ENCODE measurements around the gene C11orf24.
A peak's percentile ranks its signal among the peaks of the same experiment; 100 is the strongest.
"Not testable (repeated sequence)": the region's sequence is repeated elsewhere in the genome, so short reads cannot be mapped to it uniquely, and the experiment has no call there.

The C11orf24 gene

DNA sequence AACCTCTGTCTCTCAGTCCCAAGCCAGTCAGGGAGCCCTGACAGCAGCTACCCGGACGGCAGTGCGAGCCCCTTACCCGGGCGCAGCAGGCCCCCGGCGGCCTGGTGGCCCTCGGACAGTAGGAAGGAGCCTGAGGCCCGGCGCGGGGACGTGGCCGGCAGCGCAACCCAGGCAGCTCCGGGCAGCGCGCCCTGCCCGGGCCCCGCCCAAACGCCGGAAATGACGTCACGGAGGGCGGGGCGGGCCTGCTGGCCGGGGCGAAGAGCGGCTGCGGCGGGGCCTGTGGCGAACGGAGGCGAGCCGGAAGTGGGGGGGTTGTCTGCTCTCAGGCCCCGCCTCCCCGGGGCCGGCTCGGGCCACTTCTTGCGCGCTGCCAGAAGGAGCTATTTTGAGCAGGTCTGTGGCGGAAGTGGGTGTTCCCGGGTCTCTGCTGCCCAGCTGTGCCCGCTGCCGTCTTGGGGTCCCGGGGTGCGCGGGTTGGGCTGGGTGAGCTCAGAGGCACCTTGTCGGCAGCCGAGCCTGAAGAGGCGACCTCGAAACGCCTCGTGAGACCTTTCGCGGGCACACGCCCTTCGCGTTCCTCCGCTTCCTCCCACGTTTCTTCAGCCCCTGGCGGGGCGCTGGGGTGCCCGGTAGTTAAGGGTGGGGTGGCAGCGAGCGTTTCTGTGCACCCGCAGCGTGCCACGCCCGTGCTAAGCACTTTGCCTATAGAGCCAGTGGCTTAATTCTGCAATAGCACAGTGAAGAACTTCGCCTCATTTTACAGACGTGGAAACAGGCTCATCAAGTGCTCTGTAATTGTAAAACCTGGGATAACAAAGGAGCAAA lies at the start of gene C11orf24:
C11orf24 (minus strand) TSS at position 193 of the 828 bp plus-strand sequence. CDS start 8,206 bp downstream, outside the sequence.
- peak; percentile 90 to 95 for DNase-seq

DNA sequence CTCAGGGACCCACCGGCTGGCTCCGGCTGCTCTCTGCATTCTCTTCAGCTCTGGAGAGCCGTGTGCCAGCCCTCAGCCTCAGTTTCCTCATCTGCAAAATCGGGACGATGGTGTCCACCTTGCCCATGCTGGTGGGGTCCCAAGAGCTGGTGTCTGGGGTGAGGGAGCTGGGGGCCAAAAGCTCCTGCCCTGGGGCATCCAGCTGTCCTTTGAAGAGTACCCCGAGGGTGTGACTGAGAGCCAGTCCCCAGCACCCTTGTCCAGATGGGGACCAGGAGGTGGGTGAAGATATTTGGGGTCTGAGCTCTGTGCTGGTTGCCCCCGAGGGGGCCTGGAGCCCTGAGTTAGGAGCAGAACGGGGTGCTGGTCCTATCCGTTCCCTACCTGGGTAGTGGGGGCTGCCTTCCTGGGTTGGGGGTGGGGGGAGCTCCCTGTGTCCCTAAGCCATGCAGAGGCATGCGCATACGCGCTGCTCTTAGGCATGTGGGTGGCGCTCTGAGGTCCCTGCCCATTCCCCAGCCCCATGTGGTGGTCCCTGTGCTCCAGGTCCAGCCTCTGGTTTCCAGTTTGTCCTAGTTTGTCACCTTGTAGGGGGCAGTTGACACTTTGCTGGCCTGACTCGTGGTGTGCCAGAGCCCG lies 45.5 kb upstream of the C11orf24 start:
- no peak for DNase-seq

DNA sequence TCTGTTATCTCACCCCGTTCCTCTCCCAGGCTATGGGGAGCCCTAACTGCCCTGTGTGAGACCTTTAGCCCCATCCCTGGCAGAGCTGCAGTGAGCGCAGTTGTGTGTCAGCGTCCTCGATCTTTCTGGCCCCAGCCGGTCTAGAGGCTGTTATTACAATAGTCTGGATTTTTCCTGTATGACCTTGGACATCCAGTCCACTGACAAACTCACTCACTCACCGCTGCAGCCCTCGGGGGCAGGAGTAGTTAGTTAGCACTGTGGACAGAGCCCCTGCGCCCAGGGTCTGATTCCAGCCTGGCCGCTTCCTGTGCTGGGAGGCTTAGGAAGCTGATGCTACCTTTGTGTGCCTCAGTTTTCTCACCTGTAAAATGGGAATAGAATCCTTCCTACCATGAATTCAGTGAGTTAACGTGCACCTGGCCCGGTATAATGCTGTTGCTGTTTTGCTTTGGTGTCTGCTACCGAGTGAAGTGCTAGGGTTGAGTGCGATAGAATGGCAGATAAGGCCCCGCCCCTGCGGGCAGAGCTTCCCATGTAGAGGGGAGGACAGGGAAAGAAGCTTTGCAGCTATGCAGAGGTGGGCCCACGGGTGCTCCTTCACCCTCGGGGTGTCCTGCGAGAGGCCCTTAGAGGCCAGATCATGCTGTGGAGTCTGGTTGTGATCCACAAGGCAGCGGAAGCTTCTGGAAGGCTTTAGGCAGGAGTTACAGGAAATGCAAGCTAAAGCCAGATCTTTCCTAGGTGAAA lies 43.6 kb upstream of the C11orf24 start:
- no peak for DNase-seq

DNA sequence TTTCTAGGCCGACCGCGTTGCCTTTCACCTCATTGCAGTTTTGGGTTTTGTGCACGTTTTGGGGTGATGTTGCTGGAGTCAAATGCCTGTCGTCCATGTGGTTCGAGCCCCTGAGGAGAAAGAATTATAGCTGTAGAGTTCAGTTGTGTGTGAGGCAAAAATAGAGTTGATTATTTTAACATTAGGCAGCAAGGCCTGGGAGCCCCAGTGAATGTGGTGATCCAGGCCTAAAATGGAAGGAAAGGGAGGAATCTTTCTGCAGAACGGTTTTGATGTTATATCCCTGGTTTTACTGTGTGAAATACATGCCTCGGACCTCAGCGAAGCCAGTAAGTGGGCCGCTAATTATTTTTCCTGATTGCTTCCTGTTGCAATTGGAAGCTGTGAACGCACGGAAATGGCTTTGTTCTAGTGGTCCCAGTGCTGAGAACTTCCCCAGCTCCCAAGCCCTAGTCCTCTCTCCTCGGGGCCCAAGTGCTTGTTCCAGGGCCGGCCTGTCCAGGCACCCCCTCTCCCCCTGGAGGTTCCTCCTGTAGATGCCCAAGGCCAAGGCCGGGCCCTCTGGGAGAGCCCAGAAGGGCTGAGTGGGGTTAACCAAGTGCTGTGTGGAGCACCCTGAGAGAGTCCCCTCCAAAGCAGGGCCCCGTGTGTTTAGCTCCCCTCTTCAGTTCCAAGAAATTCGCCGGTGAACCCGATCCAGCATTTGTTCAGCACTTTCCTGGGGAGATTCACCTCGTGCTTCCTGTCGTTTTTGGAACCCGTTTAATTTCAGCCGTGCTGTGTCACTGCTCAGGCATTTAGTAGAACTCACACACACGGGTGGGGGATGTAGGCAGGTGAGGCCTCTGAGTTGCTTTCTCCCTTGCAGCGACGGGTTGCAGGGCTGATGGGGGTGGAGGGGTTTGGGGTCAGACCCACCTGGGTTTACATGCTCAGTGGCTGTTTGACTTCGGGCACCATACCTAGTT lies 42.7 kb upstream of the C11orf24 start:
- no peak for DNase-seq

DNA sequence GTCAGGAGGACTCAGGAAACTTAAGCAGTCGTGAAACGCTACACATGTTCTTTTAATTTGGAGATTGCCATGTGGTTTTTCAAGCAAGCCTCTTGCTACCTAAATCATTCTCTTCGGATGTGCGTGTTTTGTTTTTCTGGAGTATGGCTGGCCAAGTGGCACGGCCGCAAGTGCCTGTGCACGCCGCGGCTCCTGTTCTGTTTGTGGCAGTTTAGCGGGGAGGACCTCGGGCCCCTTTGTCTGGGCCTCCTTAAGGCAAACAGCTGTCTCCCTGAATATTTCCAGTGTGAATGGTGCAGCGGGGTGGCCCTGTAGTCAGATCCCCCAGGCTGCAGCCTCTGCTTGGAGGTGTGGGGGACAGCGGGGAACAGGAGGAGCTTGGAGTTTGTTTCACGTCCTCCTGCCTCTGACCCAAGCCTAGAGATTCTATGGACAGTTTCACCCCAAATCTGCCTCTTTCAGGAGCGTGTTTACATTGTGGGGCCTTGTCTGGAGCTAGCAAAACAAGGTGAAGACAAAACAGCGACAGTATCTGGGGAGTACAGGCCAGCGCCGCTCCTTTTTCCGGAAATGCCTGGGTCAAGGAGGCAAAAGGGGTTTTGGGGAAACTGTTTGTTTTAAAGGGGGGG lies 41.9 kb upstream of the C11orf24 start:
- no peak for DNase-seq

DNA sequence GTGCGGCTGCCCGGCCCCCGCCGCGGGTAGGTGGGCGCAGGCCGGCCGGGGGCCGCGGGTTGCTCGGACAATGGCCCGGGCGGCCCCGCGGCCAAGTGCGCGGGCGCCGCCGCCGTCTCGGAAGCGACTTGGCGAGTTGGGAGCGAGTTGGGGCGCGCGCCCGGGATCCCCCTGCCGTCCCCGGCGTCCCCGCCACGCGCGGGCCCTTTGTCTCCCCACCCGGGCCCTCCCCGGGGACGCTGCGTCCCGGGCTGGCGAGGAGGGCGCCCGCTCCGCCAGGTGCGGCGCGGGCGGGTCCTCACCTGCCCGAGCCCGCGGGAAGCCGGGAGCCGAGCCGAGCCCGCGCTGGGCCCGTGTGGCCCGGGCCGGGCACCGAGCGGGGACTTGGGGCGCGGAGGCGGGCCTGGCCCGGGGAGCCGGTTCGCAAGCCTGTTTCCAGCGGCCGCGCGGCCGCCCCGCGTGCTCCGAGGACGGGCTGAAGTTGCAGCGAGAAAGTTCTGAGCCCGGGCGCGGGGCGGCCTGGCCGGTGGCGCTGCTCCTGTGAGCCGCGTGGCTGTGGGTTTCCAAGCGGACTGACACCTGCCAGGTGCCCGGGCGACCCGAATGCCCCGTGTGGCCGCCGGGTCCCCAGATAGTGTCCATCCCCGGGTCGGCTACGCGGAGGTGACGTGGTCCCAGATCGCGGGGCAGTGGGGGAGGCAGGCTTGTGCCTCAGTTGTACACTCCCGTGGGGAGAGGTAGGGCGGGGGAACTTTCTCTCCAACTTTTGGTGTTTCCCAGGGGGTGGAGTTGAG lies 41.2 kb upstream of the C11orf24 start:
- DNase-seq, result peak in 1 of 2 donors; percentile 26

DNA sequence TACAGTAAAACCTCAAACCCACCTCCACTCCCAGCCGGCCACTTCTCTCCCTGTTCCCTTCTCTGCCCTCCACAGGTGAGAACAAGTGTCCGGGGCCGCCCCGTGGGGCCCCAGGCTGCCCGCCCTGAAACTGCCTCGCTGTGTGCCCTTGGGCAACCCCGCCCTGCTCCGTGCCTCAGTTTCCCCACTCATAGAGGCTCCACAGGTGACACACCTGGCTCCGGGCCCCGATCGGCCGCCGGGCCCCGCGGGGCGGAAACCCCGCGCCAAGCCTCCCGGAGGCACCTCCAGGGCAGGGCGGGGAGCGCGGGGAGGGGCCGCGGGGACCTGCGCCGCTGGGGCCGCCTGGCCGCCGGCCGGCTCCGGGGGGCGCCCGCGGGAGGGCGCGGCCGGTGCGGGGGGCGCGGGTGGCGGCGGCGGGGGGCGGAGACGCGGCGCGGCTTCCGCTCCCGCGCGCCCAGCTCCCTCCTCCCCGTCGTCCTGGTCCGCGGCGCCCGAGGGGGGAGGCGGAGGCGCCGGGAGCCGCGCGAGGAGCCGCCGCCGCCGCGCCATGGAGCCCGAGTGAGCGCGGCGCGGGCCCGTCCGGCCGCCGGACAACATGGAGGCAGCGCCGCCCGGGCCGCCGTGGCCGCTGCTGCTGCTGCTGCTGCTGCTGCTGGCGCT lies 40.5 kb upstream of the C11orf24 start, which contains the start of gene LRP5:
LRP5 (plus strand) TSS at position 475 of the 663 bp plus-strand sequence; CDS start at position 599, 124 bp downstream.
- DNase-seq, result no peak

DNA sequence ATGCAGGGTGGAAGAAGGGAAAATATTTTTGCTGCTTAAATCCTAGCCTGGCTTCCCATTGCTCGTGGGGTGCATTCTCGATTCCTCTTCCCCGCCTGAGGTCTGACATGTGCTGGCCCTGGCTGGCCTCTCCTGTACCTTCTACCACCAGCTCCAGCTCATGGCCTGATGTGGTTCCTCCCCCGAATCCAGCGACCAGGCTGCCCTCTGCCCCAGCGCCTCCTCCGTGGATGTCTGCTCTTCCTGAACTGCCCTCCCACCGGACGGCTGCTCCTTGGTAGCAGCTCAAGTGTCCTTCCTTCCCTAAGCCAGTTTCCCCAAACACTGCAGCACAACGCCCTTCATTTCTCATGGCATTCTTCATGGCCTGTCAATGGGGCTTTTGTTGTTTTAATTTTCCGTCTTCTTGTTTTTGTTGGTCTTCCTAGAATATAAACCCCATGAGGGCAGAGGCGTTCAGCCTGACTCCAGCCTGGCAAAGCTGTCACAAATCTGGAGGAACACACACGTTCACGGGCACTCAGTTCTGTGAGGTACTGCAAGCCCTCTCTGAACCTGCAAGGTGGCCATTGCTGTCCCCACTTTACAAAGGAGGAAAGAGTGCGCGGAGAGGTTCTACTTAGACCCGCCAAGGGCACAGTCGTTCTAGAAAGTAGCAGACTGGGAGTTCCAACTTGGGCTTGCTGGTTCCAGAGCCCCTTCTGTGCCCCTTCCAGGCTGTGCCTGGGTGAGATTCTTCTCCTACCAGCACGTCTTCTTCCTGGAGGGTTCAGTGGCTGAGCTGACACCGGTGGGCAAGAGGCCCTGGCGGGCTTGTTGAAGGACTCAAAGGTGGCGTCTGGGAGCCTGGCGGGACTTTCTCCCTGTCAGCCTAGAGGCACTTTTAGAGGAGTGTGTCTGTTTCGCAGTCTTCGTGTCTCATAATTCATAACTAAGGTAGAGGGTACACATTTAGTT lies 39.7 kb upstream of the C11orf24 start:
- DNase-seq, result no peak

DNA sequence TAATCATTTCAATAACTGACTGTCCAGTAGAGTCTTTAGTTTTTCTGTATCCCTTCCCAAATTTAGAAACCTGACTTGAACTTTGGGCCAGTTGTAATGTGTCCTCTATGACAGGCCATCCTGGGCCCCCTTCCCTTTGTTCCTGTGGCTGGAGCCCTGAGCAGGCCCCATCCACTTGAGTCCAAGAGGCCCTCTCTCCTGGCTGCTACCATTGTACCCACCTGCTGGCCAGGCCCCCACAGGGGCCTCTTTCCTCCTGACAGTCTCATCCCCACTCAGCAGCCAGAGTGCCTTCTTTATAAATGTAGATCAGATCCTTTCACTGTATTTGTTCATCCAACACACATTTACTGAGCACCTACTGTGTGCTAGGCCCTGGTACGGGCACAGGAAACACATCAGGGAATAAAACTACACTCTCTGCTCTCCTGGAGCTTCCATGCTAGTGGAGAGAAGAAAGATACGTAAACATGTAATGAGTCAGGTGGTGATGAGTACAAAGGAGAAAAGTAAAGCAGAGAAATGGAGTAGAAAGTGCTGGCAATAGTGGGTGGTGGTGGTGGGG lies 37.9 kb upstream of the C11orf24 start:
- no peak for DNase-seq

DNA sequence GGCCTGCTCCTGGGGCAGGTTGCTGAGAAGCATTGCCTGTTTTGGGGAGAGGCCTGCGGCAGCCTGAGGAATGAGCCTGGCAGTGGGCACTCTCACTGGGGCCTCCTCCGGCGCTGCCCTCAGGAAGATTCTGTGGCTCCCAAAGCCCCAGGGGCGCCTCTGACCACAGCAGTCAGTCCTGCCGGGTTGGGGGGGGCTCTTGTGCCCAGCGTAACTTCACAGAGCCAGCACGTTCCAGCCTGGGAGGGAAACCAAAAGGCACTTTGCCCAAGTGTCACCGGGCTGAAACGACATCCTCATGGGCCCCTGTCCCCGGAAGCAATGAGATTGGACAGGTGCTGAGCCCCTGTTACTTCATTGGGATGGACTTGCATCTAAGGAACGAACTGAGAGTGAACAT lies 36.3 kb upstream of the C11orf24 start:
- DNase-seq, result no peak

DNA sequence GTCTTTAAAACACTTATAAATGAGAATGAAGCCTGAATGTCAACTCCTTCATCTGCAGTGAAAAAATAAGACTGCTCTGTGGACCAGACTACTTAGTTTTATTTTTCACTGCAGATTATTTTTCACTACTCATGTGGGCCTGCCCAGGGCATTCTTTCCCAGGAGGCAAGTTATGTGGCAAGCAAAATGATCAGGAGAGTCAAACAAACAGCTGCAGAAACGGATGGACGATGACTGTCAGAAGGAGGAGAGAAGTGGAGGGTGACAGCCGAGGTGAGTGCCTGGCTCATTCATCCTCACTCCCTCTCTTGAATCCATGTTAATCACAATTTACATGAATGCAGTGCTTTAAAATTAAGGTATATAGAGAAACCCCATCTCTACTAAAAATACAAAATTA lies 34.9 kb upstream of the C11orf24 start:
- DNase-seq, result no peak

DNA sequence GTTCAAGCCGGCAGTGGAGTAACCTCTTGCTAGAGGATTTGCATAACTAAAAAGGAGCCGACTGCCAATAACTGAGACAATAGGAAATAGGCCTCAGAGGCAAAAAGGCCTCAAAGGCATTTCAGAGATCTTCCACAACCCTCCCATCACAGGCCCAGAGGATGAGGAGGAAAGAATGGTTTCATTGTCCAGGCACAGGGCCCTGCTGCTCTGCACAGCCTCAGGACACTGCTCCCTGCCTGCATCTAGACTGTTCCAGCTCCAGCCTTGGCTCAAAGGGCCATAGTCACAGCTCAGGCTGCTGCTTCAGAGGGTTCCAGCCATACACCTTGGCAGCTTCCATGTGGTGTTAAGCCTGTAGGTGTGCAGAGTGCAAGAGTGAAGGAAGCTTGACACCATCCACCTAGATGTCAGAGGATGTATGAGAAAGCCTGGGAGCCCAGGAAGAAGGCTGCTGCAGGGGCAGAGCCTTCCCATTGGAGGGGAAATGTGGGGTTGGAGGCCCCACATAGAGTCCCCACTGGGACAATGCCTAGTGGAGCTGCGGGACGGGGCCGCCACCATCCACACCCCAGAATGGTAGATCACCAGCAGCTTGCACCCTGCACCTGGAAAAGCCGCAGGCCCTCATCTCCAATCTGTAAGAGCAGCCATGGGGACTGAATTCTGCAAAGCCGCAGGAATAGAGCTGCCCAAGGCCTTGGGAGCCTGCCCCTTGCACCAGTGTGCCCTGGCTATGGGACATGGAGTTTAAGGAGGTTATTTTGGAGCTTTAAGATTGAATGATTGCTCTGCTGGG lies 32.4 kb upstream of the C11orf24 start:
- DNase-seq, result no peak

DNA sequence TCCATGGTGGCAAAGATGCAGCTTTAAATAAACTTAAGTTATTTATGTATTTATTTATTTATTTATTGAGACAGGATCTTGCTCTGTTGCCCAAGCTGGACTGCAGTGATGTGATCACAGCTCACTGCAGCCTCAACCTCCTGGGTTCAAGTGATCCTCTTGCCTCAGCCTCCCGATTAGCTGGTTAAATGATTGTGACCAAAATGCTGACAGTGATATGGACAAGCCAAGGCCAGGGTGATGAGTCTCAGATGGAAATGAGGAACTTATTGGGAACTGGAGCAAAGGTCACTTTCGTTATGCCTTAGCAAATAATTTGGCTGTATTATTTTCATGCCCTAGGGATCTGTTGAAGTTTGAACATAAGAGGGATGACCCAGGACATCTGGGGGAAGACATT lies 31.3 kb upstream of the C11orf24 start:
- DNase-seq, result no peak

DNA sequence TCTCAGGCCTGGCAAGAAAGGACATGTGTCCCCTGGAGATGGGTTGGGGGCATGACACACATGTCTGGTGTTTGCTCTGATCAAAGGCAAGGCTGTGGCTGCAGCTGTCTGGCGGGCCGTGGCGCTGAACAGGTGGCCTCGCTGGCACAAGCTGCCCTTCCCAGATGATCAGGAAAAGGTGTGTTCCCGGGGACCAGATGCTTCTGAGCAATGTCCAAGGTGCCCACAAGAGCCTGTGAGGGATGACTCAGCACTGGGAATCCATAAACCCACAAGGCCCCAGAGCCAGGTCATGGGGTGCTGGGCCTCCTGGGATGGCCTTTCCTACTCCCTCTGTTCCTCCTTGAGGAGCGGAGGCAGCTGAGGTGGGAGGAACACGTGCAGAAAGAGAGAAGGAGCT lies 30.9 kb upstream of the C11orf24 start:
- DNase-seq, result no peak

DNA sequence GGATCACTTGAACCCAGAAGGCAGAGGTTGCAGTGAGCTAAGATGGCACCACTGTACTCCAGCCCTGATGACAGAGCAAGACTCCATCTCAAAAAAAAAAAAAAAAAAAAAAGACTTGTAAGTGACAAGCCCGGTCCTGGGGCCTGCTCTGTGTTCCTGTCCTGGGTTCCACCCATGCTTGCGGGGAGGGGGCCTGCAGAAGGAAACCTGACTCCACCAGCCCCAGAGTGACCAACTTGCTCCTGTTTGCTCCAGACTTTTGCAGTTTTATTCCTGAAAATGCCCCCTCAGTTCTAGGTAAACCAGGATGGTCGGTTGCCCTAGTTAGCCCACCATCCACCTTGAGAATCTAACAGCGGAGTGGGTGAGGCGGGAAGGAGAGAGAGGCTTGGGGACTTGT lies 30.5 kb upstream of the C11orf24 start:
- DNase-seq, result no peak

DNA sequence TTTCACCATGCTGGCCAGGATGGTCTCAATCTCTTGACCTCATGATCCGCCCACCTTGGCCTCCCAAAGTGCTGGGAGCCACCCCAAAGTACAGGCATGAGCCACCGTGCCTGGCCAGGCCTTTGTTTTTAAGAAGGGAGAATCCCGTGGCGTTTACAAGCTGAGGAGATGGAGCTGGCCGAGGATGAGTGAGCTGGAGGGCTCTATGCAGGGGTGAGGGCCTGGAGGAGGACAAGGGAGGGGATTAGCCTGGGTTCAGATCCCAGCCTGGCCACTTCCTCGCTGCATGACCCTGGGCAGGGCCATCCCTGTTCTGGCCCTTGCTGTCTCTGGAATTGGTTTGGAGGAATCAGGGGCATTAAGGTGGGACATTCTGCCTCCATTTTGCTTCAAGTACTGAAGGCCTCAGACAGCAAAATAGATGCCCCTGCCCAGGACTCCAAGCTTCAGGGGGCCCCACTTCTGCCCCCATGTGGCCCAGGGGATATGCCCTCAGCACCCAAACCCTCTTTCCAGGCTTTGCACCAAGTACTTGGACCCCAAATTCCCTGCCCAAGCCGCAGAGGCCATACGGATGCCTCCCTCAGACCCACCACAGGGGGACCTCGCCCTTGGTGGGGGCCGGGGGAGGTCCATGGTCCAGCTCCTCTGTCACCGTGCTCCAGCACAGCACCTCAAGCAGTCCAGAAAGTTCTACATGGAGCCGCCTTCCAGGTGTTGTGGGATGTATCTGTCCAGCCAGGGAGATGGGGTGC lies 28.5 kb upstream of the C11orf24 start:
- DNase-seq, result no peak

DNA sequence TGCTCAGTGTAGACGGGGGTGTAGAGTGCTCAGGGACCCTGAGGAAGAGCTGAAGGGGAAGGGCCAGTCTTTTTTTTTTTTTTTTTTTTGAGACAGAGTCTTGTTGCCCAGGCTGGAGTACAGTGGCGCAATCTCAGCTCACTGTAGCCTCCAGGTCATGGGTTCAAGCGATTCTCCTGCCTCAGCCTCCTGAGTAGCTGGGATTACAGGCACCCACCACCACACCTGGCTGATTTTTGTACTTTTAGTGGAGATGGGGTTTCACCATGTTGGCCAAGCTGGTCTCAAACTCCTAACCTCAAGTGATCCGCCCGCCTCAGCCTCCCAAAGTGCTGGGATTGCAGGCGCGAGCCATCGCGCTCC lies 27.7 kb upstream of the C11orf24 start:
- DNase-seq, result not testable (repeated sequence)
